GM06990 (cell line): Measurements from ENCODE around the gene HNMT.

Experiments used
- DNase-seq: peaks from one replicate; pipeline ENCODE4 v3.0.0-alpha.2; 2011; ENCODE audit not compliant: insufficient read length; ENCODE audit errors: extremely low read depth
- H3K27me3 ChIP-seq: replicated peaks from 2 replicates; pipeline ENCODE4 v1.6.0; 2011; ENCODE audit warnings: low read length; ENCODE audit not compliant: control insufficient read depth, insufficient read depth
- H3K36me3 ChIP-seq: 2 replicates; pipeline ENCODE4 v1.5.1; 2011; ENCODE audit warnings: low read length; ENCODE audit not compliant: control insufficient read depth, insufficient read depth
- H3K4me3 ChIP-seq: replicated peaks from 2 replicates; pipeline ENCODE4 v1.5.1; 2011; ENCODE audit warnings: low read depth, mild to moderate bottlenecking, control low read depth, low read length
- CTCF ChIP-seq: IDR thresholded peaks from 2 replicates; pipeline ENCODE4 v1.5.1; 2011; ENCODE audit warnings: low read length, control low read depth, mild to moderate bottlenecking, inconsistent platforms; ENCODE audit not compliant: insufficient read depth, poor library complexity, severe bottlenecking

Gene HNMT

GRCh38 chr2:137943678-137944347 lies 20.5 kb upstream of the HNMT start:
- no peaks in the 10 kb centered on the region for H3K36me3 ChIP-seq
- no peak overlapping the region for H3K4me3 ChIP-seq
- no peak for TF ChIP-seq CTCF
- H3K27me3 ChIP-seq = no peaks in the 10 kb centered on the region
- DNase-seq = no peak

- Histone ChIP-seq H3K27me3 (no peaks in the 10 kb centered on the region), H3K4me3 (no peak overlapping the region), H3K36me3 (no peaks in the 10 kb centered on the region)
- DNase-seq = no peak
- TF ChIP-seq CTCF = no peak
Measured at GRCh38 chr2:137944714-137945113, 19.6 kb upstream of the HNMT start.

- TF ChIP-seq CTCF = no peak
- Histone ChIP-seq H3K36me3 (no peaks in the 10 kb centered on the region), H3K27me3 (no peaks in the 10 kb centered on the region), H3K4me3 (no peak overlapping the region)
- DNase-seq = no peak
Measured at GRCh38 chr2:137945229-137945628, 19.0 kb upstream of the HNMT start.

- no peak for DNase-seq
- Histone ChIP-seq H3K4me3 (no peak overlapping the region), H3K27me3 (no peaks in the 10 kb centered on the region), H3K36me3 (no peaks in the 10 kb centered on the region)
- no peak for TF ChIP-seq CTCF
Measured at GRCh38 chr2:137946227-137946626, 18.0 kb upstream of the HNMT start.

DNA sequence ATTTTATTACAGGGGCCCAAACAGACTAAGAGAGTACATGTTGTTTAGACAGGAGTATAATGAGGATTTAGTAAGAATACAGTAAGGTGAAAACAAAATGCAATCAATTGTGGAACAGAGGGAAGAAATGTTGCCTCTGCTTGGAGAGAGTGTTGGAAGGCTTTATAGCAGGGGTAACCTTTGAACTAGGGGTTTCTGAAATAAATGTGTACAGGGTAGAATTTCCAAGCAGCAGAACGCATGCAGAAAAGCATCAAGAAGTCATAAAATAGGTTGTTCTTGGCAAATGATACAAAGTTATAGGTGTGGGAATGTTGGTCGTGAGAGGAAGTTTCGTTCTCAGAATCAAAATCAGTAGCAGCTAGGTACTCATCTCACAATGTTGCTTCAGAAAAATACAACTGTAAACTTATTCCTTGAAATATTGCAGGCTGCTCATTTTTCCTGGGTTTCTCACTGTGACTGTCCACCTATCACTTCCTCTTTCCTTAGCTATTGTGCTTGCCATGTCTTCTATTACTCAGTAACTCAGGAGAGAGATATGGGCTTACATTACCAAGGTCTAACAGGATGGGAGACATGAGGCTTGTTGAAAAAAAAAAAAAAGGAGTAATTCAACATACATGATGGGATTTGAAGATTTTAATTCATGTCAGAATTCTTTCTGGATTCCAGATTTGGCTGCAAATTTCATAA lies 17.1 kb upstream of the HNMT start:
- no peak for DNase-seq
- Histone ChIP-seq H3K36me3 (no peaks in the 10 kb centered on the region), H3K27me3 (no peaks in the 10 kb centered on the region), H3K4me3 (no peak overlapping the region)
- TF ChIP-seq CTCF = no peak
